GM23248 (cell line): ENCODE measurements around the gene DCANP1. TPM values are rescaled to one million over a fixed set of nuclear protein-coding genes. Genes with fewer than 3 reads are reported as not detected.
A peak's percentile ranks its signal among the peaks of the same experiment; 100 is the strongest.

ENCODE experiments used
- DNase-seq: peaks from one replicate; pipeline ENCODE4 v3.0.0-alpha.2; 2015
- H2AFZ ChIP-seq: fragments of 200-600 bp; sonication (generic); 2 replicates; pipeline ENCODE4 v1.6.1; 2016; ENCODE audit warnings: antibody characterized with exemption
- H3F3A ChIP-seq: fragments of 200-600 bp; sonication (generic); 2 replicates; pipeline ENCODE4 v1.6.1; 2016; ENCODE audit warnings: mild to moderate bottlenecking, antibody characterized with exemption, mixed run types; ENCODE audit not compliant: insufficient read depth
- H3K27ac ChIP-seq: fragments of 200-600 bp; sonication (generic); 2 replicates; pipeline ENCODE4 v1.5.1; 2016; ENCODE audit warnings: mild to moderate bottlenecking
- H3K27me3 ChIP-seq: fragments of 200-600 bp; sonication (generic); replicated peaks from 2 replicates; pipeline ENCODE4 v1.6.1; 2016; ENCODE audit warnings: mild to moderate bottlenecking; ENCODE audit not compliant: insufficient read depth
- H3K36me3 ChIP-seq: fragments of 200-600 bp; sonication (generic); 2 replicates; pipeline ENCODE4 v1.6.1; 2016; ENCODE audit warnings: low read depth, mild to moderate bottlenecking
- H3K4me1 ChIP-seq: fragments of 200-600 bp; sonication (generic); 2 replicates; pipeline ENCODE4 v1.6.1; 2016; ENCODE audit warnings: mild to moderate bottlenecking; ENCODE audit not compliant: insufficient read depth
- H3K4me2 ChIP-seq: fragments of 200-600 bp; sonication (generic); one replicate; pipeline ENCODE4 v1.6.1; 2016; ENCODE audit warnings: mild to moderate bottlenecking; ENCODE audit not compliant: unreplicated experiment
- H3K4me3 ChIP-seq: fragments of 200-600 bp; sonication (generic); 2 replicates; pipeline ENCODE4 v1.5.1; 2016; ENCODE audit warnings: mild to moderate bottlenecking
- H3K79me2 ChIP-seq: fragments of 200-600 bp; sonication (generic); 2 replicates; pipeline ENCODE4 v1.6.1; 2016; ENCODE audit warnings: mild to moderate bottlenecking; ENCODE audit not compliant: insufficient read depth
- H3K9ac ChIP-seq: fragments of 200-600 bp; sonication (generic); 2 replicates; pipeline ENCODE4 v1.6.1; 2016; ENCODE audit warnings: mild to moderate bottlenecking
- H3K9me2 ChIP-seq: fragments of 200-600 bp; sonication (generic); 2 replicates; pipeline ENCODE4 v1.6.1; 2016; ENCODE audit warnings: mixed run types, mild to moderate bottlenecking, moderate library complexity; ENCODE audit not compliant: insufficient read depth
- H3K9me3 ChIP-seq: fragments of 200-600 bp; sonication (generic); one replicate; pipeline ENCODE4 v1.6.1; 2017; ENCODE audit warnings: low read depth
- H4K20me1 ChIP-seq: fragments of 200-600 bp; sonication (generic); 2 replicates; pipeline ENCODE4 v1.6.0; 2016; ENCODE audit not compliant: insufficient read depth
- EZH2 ChIP-seq: fragments of 200-600 bp; sonication (generic); IDR thresholded peaks from 2 replicates; pipeline ENCODE4 v1.6.1; 2018; ENCODE audit warnings: antibody characterized with exemption, mild to moderate bottlenecking; ENCODE audit not compliant: insufficient read depth, poor library complexity, severe bottlenecking
- EZH2phosphoT487 ChIP-seq: fragments of 200-600 bp; sonication (generic); IDR thresholded peaks from 2 replicates; pipeline ENCODE4 v1.6.1; 2018; ENCODE audit warnings: antibody characterized with exemption, moderate library complexity, mild to moderate bottlenecking, low read depth; ENCODE audit not compliant: insufficient read depth
- WGBS, 2 experiments: methylation state at CpG; one replicate each; pipeline ENCODE4 v1.1.6; 2015 to 2017; ENCODE audit warnings: low lambda C conversion rate in 2 of 2, low coverage in 1 of 2; ENCODE audit errors: missing lambda C conversion rate in 2 of 2; 5-methylcytosine and 5-hydroxymethylcytosine counted together
- in situ Hi-C: fragments of 300-500 bp; cut with MboI; formaldehyde crosslinking; loops from 2 replicates; pipeline ENCODE4 v1.15.0; 2020
- polyA plus RNA-seq: library from polyadenylated mRNA; unstranded; fragments of >200 nt; fragmentation: Nextera tagmentation; extraction: Ambion mirVana; gene quantifications from 2 replicates; pipeline ENCODE4 v1.2.1, GENCODE V29; 2016
- total RNA-seq: library from RNA; depleted of rRNA; stranded (reverse); fragments of >200 nt; shearing (Covaris generic); gene quantifications from 2 replicates; pipeline ENCODE4 v1.2.3, GENCODE V29; 2014

The DCANP1 gene
- total and polyA plus RNA-seq, 2 experiments from 2014 or later: not detected

- H3F3A ChIP-seq: peaks cover 21% of the 10 kb centered on the region
- no peaks in the 10 kb centered on the region for H3K36me3 ChIP-seq
- no peak overlapping the region for H3K4me2 ChIP-seq
- no peaks in the 10 kb centered on the region for H3K27me3 ChIP-seq
- H2AFZ ChIP-seq: peak overlapping the region; percentile 91
- 27 to 33% methylated on average over 53 of the region's 53 CpGs for WGBS, 2 experiments
- no peak overlapping the region for H3K27ac ChIP-seq
- H3K79me2 ChIP-seq: no peaks in the 10 kb centered on the region
- H3K9ac ChIP-seq: no peak overlapping the region; the same call in 1 of the 2 replicates
- TF ChIP-seq EZH2phosphoT487: no peak
- no peak for TF ChIP-seq EZH2
- H3K4me1 ChIP-seq: peaks cover 24% of the 10 kb centered on the region
- H3K9me3 ChIP-seq: no peaks in the 10 kb centered on the region
- H4K20me1 ChIP-seq: no peaks in the 10 kb centered on the region
- H3K4me3 ChIP-seq: peak overlapping the region; percentile 80; the same call in 1 of the 2 replicates
- no peaks in the 10 kb centered on the region for H3K9me2 ChIP-seq
- peak; percentile 19 for DNase-seq
- in situ Hi-C loops: no loop called here
These were observed 42.5 kb upstream of the DCANP1 start for GRCh38 chr5:135489466-135490244.

- peak; percentile 83 for DNase-seq
- Histone ChIP-seq H3K27me3 (no peaks in the 10 kb centered on the region), H3F3A (peaks cover 13% of the 10 kb centered on the region), H3K9me3 (no peaks in the 10 kb centered on the region), H4K20me1 (no peaks in the 10 kb centered on the region), H3K4me1 (peaks cover 16% of the 10 kb centered on the region), H3K9me2 (no peaks in the 10 kb centered on the region), H3K27ac (no peak overlapping the region), H3K4me2 (peak overlapping the region; percentile 92), H3K36me3 (no peaks in the 10 kb centered on the region), H2AFZ (peak overlapping the region; percentile 91), H3K9ac (peak overlapping the region; percentile 77), H3K79me2 (no peaks in the 10 kb centered on the region), H3K4me3 (peak overlapping the region; percentile 80)
- 2 to 3% methylated on average over 42 to 44 of the region's 44 CpGs for WGBS, 2 experiments
- in situ Hi-C loops: no loop called here
- TF ChIP-seq EZH2 (no peak), EZH2phosphoT487 (no peak)
These were observed 41.7 kb upstream of the DCANP1 start for GRCh38 chr5:135488727-135489465.

- Histone ChIP-seq H3K27me3 (no peaks in the 10 kb centered on the region), H4K20me1 (no peaks in the 10 kb centered on the region), H3K27ac (no peak overlapping the region), H3K79me2 (no peaks in the 10 kb centered on the region), H3K9me3 (no peaks in the 10 kb centered on the region), H3K4me1 (peaks cover 8% of the 10 kb centered on the region), H3K4me2 (peak overlapping the region; percentile 92), H3K9me2 (no peaks in the 10 kb centered on the region), H2AFZ (peak overlapping the region; percentile 91), H3K4me3 (peak overlapping the region; percentile 80; the same call in 1 of the 2 replicates), H3K36me3 (no peaks in the 10 kb centered on the region), H3K9ac (peak overlapping the region; percentile 77), H3F3A (peaks cover 6% of the 10 kb centered on the region; the same call in 1 of the 2 replicates)
- peak; percentile 6 for DNase-seq
- in situ Hi-C loops: no loop called here
- TF ChIP-seq EZH2 (no peak), EZH2phosphoT487 (no peak)
- 81 to 84% methylated on average over 11 of the region's 11 CpGs for WGBS, 2 experiments
These were observed 40.8 kb upstream of the DCANP1 start for GRCh38 chr5:135487839-135488514.

- no peak for DNase-seq
- no peak overlapping the region for H3K27ac ChIP-seq
- no peaks in the 10 kb centered on the region for H3K36me3 ChIP-seq
- no peak overlapping the region for H2AFZ ChIP-seq
- H3K27me3 ChIP-seq: no peaks in the 10 kb centered on the region
- TF ChIP-seq EZH2phosphoT487 (no peak), EZH2 (no peak)
- no peaks in the 10 kb centered on the region for H3F3A ChIP-seq
- no peak overlapping the region for H3K4me2 ChIP-seq
- 86 to 88% methylated on average over 1 of the region's 1 CpG for WGBS, 2 experiments
- no peak overlapping the region for H3K4me3 ChIP-seq
- no peaks in the 10 kb centered on the region for H3K9me3 ChIP-seq
- in situ Hi-C loops: no loop called here
- H3K4me1 ChIP-seq: 0 out of 2 replicates have a peak, but pooled peaks cover 5% of the 10 kb centered on the region
- no peaks in the 10 kb centered on the region for H4K20me1 ChIP-seq
- no peaks in the 10 kb centered on the region for H3K9me2 ChIP-seq
- H3K9ac ChIP-seq: no peak overlapping the region
- no peaks in the 10 kb centered on the region for H3K79me2 ChIP-seq
These were observed 39.9 kb upstream of the DCANP1 start for GRCh38 chr5:135487037-135487395.
